Naive thymus-derived CD8-positive, alpha-beta T cell (primary cell): ENCODE data around the gene BTBD9. TPM values are rescaled to one million over a fixed set of nuclear protein-coding genes. Genes with fewer than 3 reads are reported as not detected.

ENCODE experiments used
- ATAC-seq, 2 donors: fragments of 150-1000 bp; cut with Tn5 transposase in 1 of 2; sonication (Bioruptor Pico), chemical (Tn5 transposase) in 1 of 2; 1 replicate in 1 of 2; 2 replicates in 1 of 2; pipeline ENCODE4 v1.10.0; 2021; ENCODE audit warnings: mild to moderate bottlenecking in 2 of 2, moderate library complexity in 2 of 2
- POLR2A ChIA-PET: fragments of 350-600 bp; sonication (Branson Sonifier 250); formaldehyde crosslinking; loops from one replicate; lab custom pipeline; 2021; ENCODE audit warnings: antibody characterized with exemption; lab: Charles Lee
- DNase-seq, 10 donors: peaks; one replicate each; pipeline versions ENCODE4 v3.0.0 to v3.0.0-alpha.2; 2020 to 2022
- H3K27ac Mint-ChIP-seq, 10 donors: one replicate each; pipeline ENCODE4 v1.8.0; 2020 to 2022; ENCODE audit warnings: mild to moderate bottlenecking in 10 of 10, mixed read lengths in 10 of 10, moderate library complexity in 4 of 10, inconsistent platforms in 1 of 10
- H3K27me3 Mint-ChIP-seq, 5 donors: one replicate each; pipeline ENCODE4 v1.8.0; 2021 to 2022; ENCODE audit warnings: mixed read lengths in 5 of 5
- H3K36me3 Mint-ChIP-seq, 3 donors: one replicate each; pipeline ENCODE4 v1.8.0; 2020 to 2022; ENCODE audit warnings: mixed read lengths in 3 of 3, mild to moderate bottlenecking in 2 of 3, inconsistent platforms in 1 of 3
- H3K4me1 Mint-ChIP-seq, 4 donors: one replicate each; pipeline ENCODE4 v1.8.0; 2021 to 2022; ENCODE audit warnings: mixed read lengths in 4 of 4
- H3K4me3 Mint-ChIP-seq, 10 donors: one replicate each; pipeline ENCODE4 v1.8.0; 2020 to 2022; ENCODE audit warnings: mild to moderate bottlenecking in 10 of 10, mixed read lengths in 10 of 10, moderate library complexity in 6 of 10, inconsistent platforms in 1 of 10
- H3K9me3 Mint-ChIP-seq, 9 donors: one replicate each; pipeline ENCODE4 v1.8.0; 2020 to 2022; ENCODE audit warnings: mixed read lengths in 9 of 9, mild to moderate bottlenecking in 3 of 9, inconsistent platforms in 1 of 9, moderate library complexity in 1 of 9
- polyA plus RNA-seq, 3 donors: library from polyadenylated mRNA; unstranded; fragments of 300-500 nt; fragmentation: Illumina TruSeq; gene quantifications; one replicate each; pipeline ENCODE4 v1.2.3, GENCODE V29; 2021
- total RNA-seq, 8 experiments: library from RNA in 2 of 8; stranded (reverse) in 2 of 8; gene quantifications; one replicate each; pipeline ENCODE4 v1.2.3 and lab custom pipeline; 2021 to 2026

BTBD9 gene
- total and polyA plus RNA-seq, 5 experiments from 2014 or later = 9.3 to 32.2 (median 10.6) TPM

- peaks cover 0 to 40% (median 5%) of the 10 kb centered on the region in 3 donors for H3K36me3 Mint-ChIP-seq
These were observed 487.9 kb downstream of the BTBD9 start for GRCh38 chr6:38151580-38152500.

GRCh38 chr6:38150681-38151296 lies 488.9 kb downstream of the BTBD9 start:
- POLR2A ChIA-PET = no interaction called here
- Mint-ChIP-seq H3K4me3 (no peak overlapping the region), H3K36me3 (peaks cover 0 to 46% (median 5%) of the 10 kb centered on the region in 3 donors), H3K27me3 (no peaks in the 10 kb centered on the region), H3K9me3 (no peaks in the 10 kb centered on the region), H3K4me1 (peaks cover 14 to 20% (median 15%) of the 10 kb centered on the region in 4 donors), H3K27ac (peak overlapping the region in 4 of 10 donors; percentile 16 to 61 (median 35))
- ATAC-seq = no peak
- no peak for DNase-seq

More at GRCh38 chr6:38151580-38152500, 487.9 kb downstream of the BTBD9 start:
- POLR2A ChIA-PET = no interaction called here
- ATAC-seq = no peak
- DNase-seq = no peak
- no peaks in the 10 kb centered on the region for H3K27me3 Mint-ChIP-seq
- no peak overlapping the region for H3K4me3 Mint-ChIP-seq
- H3K27ac Mint-ChIP-seq = no peak overlapping the region
- H3K4me1 Mint-ChIP-seq = peaks cover 8 to 18% (median 9%) of the 10 kb centered on the region in 4 donors
- H3K9me3 Mint-ChIP-seq = no peaks in the 10 kb centered on the region

GRCh38 chr6:38150021-38150420 lies 489.7 kb downstream of the BTBD9 start:
- Mint-ChIP-seq H3K9me3 (no peaks in the 10 kb centered on the region), H3K36me3 (peaks cover 0 to 47% (median 5%) of the 10 kb centered on the region in 3 donors), H3K27ac (peak overlapping the region in 2 of 10 donors; percentile 28 to 40), H3K27me3 (no peaks in the 10 kb centered on the region), H3K4me1 (peaks cover 13 to 24% (median 16%) of the 10 kb centered on the region in 4 donors), H3K4me3 (no peak overlapping the region)
- ATAC-seq (no peak), DNase-seq (no peak)
- POLR2A ChIA-PET = no interaction called here

- Mint-ChIP-seq H3K27me3 (no peaks in the 10 kb centered on the region), H3K9me3 (no peaks in the 10 kb centered on the region), H3K36me3 (peaks cover 0 to 50% (median 5%) of the 10 kb centered on the region in 3 donors), H3K27ac (peak overlapping the region in 5 of 10 donors; percentile 6 to 71 (median 28)), H3K4me3 (peak overlapping the region in 1 of 10 donors; percentile 11), H3K4me1 (peaks cover 11 to 23% (median 14%) of the 10 kb centered on the region in 4 donors)
- POLR2A ChIA-PET = no interaction called here
- ATAC-seq (no peak), DNase-seq (no peak)
These were observed 490.2 kb downstream of the BTBD9 start for GRCh38 chr6:38149531-38149930.

- H3K4me1 Mint-ChIP-seq = peaks cover 13 to 24% (median 14%) of the 10 kb centered on the region in 4 donors
- no peak overlapping the region for H3K4me3 Mint-ChIP-seq
- peaks cover 0 to 51% (median 5%) of the 10 kb centered on the region in 3 donors for H3K36me3 Mint-ChIP-seq
- ATAC-seq = no peak
- POLR2A ChIA-PET = no interaction called here
- no peaks in the 10 kb centered on the region for H3K27me3 Mint-ChIP-seq
- no peaks in the 10 kb centered on the region for H3K9me3 Mint-ChIP-seq
- H3K27ac Mint-ChIP-seq = peak overlapping the region in 5 of 10 donors; percentile 29 to 65 (median 59)
- DNase-seq = no peak
These were observed 491.1 kb downstream of the BTBD9 start for GRCh38 chr6:38148606-38149005.

DNA sequence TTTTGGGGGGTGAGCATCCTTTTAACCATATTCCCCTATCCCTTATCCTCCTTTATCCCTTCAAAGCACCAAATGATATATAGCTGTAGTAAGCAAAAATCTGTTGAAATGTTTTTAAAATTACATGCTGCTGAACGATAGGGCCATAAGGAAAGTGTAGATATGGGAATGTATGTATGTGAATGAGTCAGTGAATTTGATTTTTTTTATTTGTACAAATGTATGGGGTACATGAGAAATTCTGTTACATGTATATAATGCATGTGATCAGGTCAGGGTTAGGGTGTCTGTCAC lies 493.0 kb downstream of the BTBD9 start:
- POLR2A ChIA-PET = no interaction called here
- DNase-seq (no peak), ATAC-seq (no peak)
- Mint-ChIP-seq H3K27ac (peak overlapping the region in 1 of 10 donors; percentile 8), H3K4me3 (no peak overlapping the region), H3K27me3 (no peaks in the 10 kb centered on the region), H3K4me1 (peaks cover 13 to 21% (median 15%) of the 10 kb centered on the region in 4 donors), H3K36me3 (peaks cover 0 to 43% (median 0%) of the 10 kb centered on the region in 3 donors), H3K9me3 (no peaks in the 10 kb centered on the region)

DNA sequence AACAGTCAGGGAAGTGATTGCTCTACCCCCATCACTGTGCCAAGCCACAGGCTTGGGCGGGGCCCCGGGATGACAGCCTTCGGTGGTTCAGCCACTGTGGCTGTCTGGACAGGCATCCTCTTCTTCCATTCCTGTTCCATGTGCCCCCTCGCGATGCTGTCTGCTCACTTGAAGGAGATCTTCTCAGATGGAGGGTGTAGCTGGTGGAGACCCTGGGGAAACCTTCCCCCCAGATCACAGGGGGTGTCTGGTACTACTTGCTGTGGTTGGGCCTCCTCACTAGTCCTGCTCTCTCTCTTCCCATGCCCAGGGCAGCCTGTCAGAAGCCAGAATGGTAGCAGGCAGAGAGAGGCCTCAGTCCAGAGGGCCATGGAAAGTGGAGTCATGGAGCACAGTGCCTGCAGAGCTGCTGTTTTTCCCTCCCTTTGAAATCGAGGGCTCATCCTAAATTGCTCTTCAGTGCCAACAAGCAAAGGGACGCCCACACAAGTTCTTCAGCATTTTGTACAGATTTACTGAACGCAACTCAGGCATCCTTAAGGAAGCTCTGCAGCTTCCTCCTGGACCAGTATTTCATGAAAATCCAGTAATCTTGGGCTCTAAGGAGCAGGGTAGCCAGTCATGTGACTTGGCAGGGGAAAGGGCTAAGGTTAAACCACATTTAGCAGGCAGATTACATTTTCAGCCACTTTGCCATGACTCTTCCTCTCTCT lies 493.6 kb downstream of the BTBD9 start:
- POLR2A ChIA-PET = no interaction called here
- H3K4me3 Mint-ChIP-seq = no peak overlapping the region
- H3K36me3 Mint-ChIP-seq = peaks cover 0 to 47% (median 0%) of the 10 kb centered on the region in 3 donors
- H3K4me1 Mint-ChIP-seq = peaks cover 13 to 24% (median 17%) of the 10 kb centered on the region in 4 donors
- no peaks in the 10 kb centered on the region for H3K27me3 Mint-ChIP-seq
- no peaks in the 10 kb centered on the region for H3K9me3 Mint-ChIP-seq
- ATAC-seq = no peak
- no peak for DNase-seq
- H3K27ac Mint-ChIP-seq = peak overlapping the region in 3 of 10 donors; percentile 6 to 72 (median 52)

DNA sequence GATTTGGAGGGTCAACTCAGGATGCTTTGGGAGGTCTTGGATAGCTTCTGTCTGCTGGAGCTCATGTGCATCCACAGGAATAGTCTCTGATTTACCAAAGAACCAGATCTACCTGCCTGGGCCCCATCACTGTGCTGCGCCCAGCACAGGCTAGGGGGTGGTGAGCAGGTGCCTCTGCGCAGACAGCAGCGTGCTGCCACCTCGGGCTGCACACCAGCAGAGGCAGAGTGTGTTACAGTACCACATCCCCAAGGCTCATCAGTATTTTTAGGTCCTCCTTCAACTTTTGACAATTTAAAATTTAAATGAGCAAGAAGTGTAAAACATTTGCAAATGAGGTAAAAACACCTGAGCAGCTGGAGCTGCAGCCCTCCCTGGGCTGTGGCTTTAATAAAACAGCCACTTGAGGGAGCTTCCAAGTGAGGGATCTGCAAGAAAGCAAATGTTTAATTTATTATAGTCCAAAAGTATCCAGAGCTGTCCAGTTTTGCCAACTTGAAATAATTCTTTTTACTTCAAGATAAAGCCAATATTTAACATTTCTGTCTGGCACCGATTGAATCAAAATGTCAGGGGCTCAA lies 495.3 kb downstream of the BTBD9 start:
- peaks cover 0 to 47% (median 0%) of the 10 kb centered on the region in 3 donors for H3K36me3 Mint-ChIP-seq
- peaks cover 13 to 31% (median 24%) of the 10 kb centered on the region in 4 donors for H3K4me1 Mint-ChIP-seq
- no peak overlapping the region for H3K4me3 Mint-ChIP-seq
- DNase-seq = no peak
- no peaks in the 10 kb centered on the region for H3K27me3 Mint-ChIP-seq
- H3K27ac Mint-ChIP-seq = no peak overlapping the region
- ATAC-seq = no peak
- H3K9me3 Mint-ChIP-seq = no peaks in the 10 kb centered on the region
- POLR2A ChIA-PET = no interaction called here

DNA sequence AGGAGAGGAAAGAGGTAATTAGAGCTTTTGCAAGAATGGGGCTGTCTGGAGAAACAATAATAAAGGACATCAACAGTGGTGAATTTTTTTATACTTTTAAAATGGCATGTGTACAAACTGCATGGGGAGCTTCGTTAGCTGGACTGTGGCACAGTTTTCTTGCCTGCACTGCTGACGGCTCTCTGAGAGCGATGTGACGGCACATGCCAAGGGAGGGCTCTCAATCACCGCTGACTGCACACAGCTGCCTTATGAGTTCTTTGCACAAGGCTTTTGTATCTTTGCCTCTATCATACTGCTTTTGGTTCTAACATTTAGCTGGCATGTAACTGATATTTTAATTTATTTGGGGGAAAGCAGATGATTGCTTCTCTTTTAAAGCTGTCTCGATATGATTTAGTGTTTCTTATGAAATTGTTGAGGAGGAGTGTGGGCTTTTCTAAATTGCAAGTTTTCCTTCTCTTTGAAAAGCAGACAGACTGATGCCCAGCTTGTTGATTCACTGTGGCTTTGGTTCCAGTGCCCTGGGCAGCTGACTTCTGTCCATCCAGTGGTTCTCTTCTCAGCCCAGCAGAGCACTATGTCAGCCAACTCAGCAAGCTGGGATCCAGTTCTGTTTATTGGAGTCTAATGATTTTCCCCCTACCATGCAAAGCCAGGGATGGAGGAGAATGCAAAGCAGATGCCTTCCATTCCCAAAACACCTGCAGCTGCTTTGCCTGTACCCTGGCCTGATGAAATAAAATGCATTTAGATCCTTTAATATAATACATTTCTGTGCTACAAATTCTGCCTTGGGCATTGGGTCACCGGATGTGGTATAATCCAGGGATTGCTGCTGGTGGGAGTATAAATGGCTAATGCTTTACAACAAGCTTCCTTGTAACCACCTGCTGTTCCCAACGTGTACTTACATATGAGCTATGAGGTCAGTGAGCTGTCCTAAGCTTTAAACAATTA lies 496.3 kb downstream of the BTBD9 start:
- no peak for DNase-seq
- H3K27ac Mint-ChIP-seq = peak overlapping the region in 3 of 10 donors; percentile 12 to 48 (median 25)
- no peaks in the 10 kb centered on the region for H3K27me3 Mint-ChIP-seq
- no peak for ATAC-seq
- no peak overlapping the region for H3K4me3 Mint-ChIP-seq
- H3K4me1 Mint-ChIP-seq = peaks cover 16 to 37% (median 29%) of the 10 kb centered on the region in 4 donors
- POLR2A ChIA-PET = no interaction called here
- peaks cover 0 to 46% (median 0%) of the 10 kb centered on the region in 3 donors for H3K36me3 Mint-ChIP-seq
- H3K9me3 Mint-ChIP-seq = no peaks in the 10 kb centered on the region

DNA sequence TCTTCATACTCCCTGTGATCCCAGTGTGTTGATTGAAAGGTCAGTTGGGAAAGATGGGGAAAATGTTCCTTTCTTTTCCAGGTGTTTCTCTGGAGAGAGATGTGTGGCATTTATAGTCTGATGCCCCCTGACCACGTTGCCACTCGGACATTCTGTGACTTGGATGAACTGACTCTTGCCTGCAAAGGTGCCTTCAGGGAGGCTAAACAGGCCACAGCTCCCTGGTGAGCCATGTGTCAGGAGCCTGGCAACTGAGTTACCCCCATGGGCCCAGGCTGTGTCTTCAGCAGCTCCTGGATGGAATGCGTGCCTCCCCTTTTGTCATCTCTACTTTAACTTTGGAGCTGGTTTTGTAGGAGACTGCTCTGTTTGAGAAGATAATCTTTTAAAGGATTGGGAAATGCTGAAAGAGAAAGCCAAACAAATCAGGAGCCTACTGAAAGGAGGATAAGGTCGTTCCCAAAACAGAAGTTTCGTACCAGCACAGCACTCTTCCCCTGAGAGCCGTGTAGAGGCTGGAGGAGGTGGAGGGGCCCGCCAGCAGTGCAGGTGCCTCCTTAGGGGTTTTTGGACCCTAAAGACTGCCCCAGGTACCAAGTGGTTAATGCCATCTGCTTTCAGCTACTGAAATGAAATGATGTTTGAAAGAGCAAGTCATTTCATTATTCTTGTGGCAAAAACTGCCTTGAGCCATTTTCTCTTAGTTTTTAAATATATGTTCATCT lies 497.4 kb downstream of the BTBD9 start:
- POLR2A ChIA-PET = no interaction called here
- no peak for ATAC-seq
- peaks cover 20 to 44% (median 31%) of the 10 kb centered on the region in 4 donors for H3K4me1 Mint-ChIP-seq
- H3K36me3 Mint-ChIP-seq = peaks cover 0 to 44% (median 0%) of the 10 kb centered on the region in 3 donors
- no peaks in the 10 kb centered on the region for H3K27me3 Mint-ChIP-seq
- no peaks in the 10 kb centered on the region for H3K9me3 Mint-ChIP-seq
- no peak for DNase-seq
- peak overlapping the region in 1 of 10 donors; percentile 12 for H3K27ac Mint-ChIP-seq
- no peak overlapping the region for H3K4me3 Mint-ChIP-seq

DNA sequence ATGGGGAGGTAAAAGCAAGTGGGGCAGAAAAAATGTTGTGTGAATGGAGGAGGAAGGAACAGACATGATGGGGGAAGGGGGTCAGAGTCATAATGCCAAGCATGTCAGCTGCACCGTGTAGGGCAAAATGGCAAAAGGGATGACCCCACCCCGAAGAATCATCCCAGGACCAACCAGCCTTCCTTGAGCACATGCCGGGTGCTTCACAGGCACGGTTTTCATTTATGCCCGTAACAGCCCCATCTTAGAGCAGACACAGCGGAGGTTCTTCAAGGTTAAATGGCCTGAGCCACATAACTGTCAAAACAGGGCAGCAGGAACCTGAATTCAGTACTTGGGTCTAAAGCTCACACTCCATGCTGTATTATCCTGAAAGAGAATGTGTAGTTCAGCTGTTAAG lies 498.0 kb downstream of the BTBD9 start:
- ATAC-seq (no peak), DNase-seq (no peak)
- POLR2A ChIA-PET = no interaction called here
- peaks cover 0 to 46% (median 0%) of the 10 kb centered on the region in 3 donors for H3K36me3 Mint-ChIP-seq
- H3K27me3 Mint-ChIP-seq = no peaks in the 10 kb centered on the region
- H3K4me3 Mint-ChIP-seq = no peak overlapping the region
- H3K4me1 Mint-ChIP-seq = peaks cover 21 to 50% (median 30%) of the 10 kb centered on the region in 4 donors
- peak overlapping the region in 2 of 10 donors; percentile 32 to 43 for H3K27ac Mint-ChIP-seq
- H3K9me3 Mint-ChIP-seq = no peaks in the 10 kb centered on the region
